Head of caudate nucleus (tissue), 42 donors: ENCODE measurements around the gene MOB4.
"Not testable (repeated sequence)": the region's sequence is repeated elsewhere in the genome, so short reads cannot be mapped to it uniquely, and the experiment has no call there.

Experiments
- DNase-seq, 42 donors: peaks; one replicate each; pipeline versions ENCODE4 v3.0.0 to v3.0.0-alpha.2; 2020 to 2021; ENCODE audit warnings: mixed read lengths in 7 of 42
- intact Hi-C: fragments of 100-400 bp; cut with DNase I; formaldehyde crosslinking; loops from one replicate; pipeline ENCODE4 v1.15.0; 2022

Gene MOB4

GRCh38 chr2:197504000-197504399 lies 11.9 kb upstream of the MOB4 start:
- DNase-seq: no peak
- intact Hi-C loops: no loop called here

- no peak for DNase-seq
- intact Hi-C loops: no loop called here
Measured at GRCh38 chr2:197504512-197504911, 11.4 kb upstream of the MOB4 start.

- no peak for DNase-seq
- intact Hi-C loops: no loop called here
Measured at GRCh38 chr2:197506658-197507057, 9.2 kb upstream of the MOB4 start.

GRCh38 chr2:197513915-197514314 lies 2.0 kb upstream of the MOB4 start:
- DNase-seq: no peak
- intact Hi-C loops: loop anchor here (10.0 kb wide), 1 partner anchor 111 kb away; no protein-coding TSS in a partner anchor

GRCh38 chr2:197514754-197515153 lies 1.1 kb upstream of the MOB4 start:
- no peak for DNase-seq
- intact Hi-C loops: loop anchor here (10.0 kb wide), 1 partner anchor 110 kb away; no protein-coding TSS in a partner anchor

- peak in 1 of 42 donors; percentile 17 for DNase-seq
- intact Hi-C loops: loop anchor here (10.0 kb wide), 1 partner anchor 109 kb away; no protein-coding TSS in a partner anchor
Measured at GRCh38 chr2:197515315-197515738, 539 bp upstream of the MOB4 start.

- intact Hi-C loops: loop anchor here (2.0 to 10.0 kb wide), 2 partner anchors 18 to 108 kb away; partner anchors contain the start of gene HSPD1
- peak in 19 of 42 donors; percentile 1 to 56 (median 36) for DNase-seq
Measured at GRCh38 chr2:197516393-197516761, 511 bp downstream of the MOB4 start.

- intact Hi-C loops: loop anchor here (2.0 to 10.0 kb wide), 2 partner anchors 18 to 108 kb away; partner anchors contain the start of gene HSPD1
- DNase-seq: no peak
Measured at GRCh38 chr2:197517150-197517549, 1.3 kb downstream of the MOB4 start.

GRCh38 chr2:197538412-197538811 lies 22.5 kb downstream of the MOB4 start:
- no peak for DNase-seq
- intact Hi-C loops: no loop called here

GRCh38 chr2:197539734-197540133 lies 23.9 kb downstream of the MOB4 start:
- no peak for DNase-seq
- intact Hi-C loops: no loop called here

GRCh38 chr2:197543206-197543605 lies 27.3 kb downstream of the MOB4 start:
- no peak for DNase-seq
- intact Hi-C loops: no loop called here

- DNase-seq: no peak
- intact Hi-C loops: no loop called here
Measured at GRCh38 chr2:197547163-197547900, 31.5 kb downstream of the MOB4 start.

GRCh38 chr2:197548582-197548981 lies 32.7 kb downstream of the MOB4 start:
- intact Hi-C loops: no loop called here
- DNase-seq: no peak

- intact Hi-C loops, DNase-seq: not testable (repeated sequence)
Measured at GRCh38 chr2:197551260-197551659, 35.4 kb downstream of the MOB4 start.

- no peak for DNase-seq
- intact Hi-C loops: no loop called here
Measured at GRCh38 chr2:197555467-197555866, 39.6 kb downstream of the MOB4 start.

GRCh38 chr2:197556456-197556855 lies 40.6 kb downstream of the MOB4 start:
- DNase-seq: peak in 1 of 42 donors; percentile 16

GRCh38 chr2:197558393-197558792 lies 42.5 kb downstream of the MOB4 start:
- intact Hi-C loops: no loop called here
- DNase-seq: no peak

More at GRCh38 chr2:197556456-197556855, 40.6 kb downstream of the MOB4 start:
- intact Hi-C loops: no loop called here

GRCh38 chr2:197559681-197560080 lies 43.8 kb downstream of the MOB4 start:
- DNase-seq: no peak
- intact Hi-C loops: no loop called here

- DNase-seq: peak in 2 of 42 donors; percentile 26 to 28
- intact Hi-C loops: no loop called here
Measured at GRCh38 chr2:197560146-197560665, 44.3 kb downstream of the MOB4 start.

- peak in 1 of 42 donors; percentile 5 for DNase-seq
- intact Hi-C loops: no loop called here
Measured at GRCh38 chr2:197571627-197572271, 55.9 kb downstream of the MOB4 start.
